Motor neuron (in vitro differentiated cells): ENCODE measurements around the gene SYCP2. TPM values are rescaled to one million over a fixed set of nuclear protein-coding genes. Genes with fewer than 3 reads are reported as not detected.

ENCODE experiments used
- ATAC-seq, 8 experiments: fragments of 200-7000 bp; cut with Tn5 transposase; replicated peaks in 6 of 8; 2 replicates each; pipeline ENCODE4 v1.8.0; 2021; ENCODE audit warnings: mild to moderate bottlenecking in 8 of 8, moderate library complexity in 8 of 8
- H3K27ac ChIP-seq, 2 donors: fragments of 250-450 bp; sonication (Bioruptor Pico); 2 replicates each; pipeline ENCODE4 v1.9.0; 2021; ENCODE audit warnings: antibody characterized with exemption in 2 of 2, mild to moderate bottlenecking in 2 of 2, moderate library complexity in 1 of 2
- H3K4me1 ChIP-seq, 2 donors: fragments of 250-450 bp; sonication (Bioruptor Pico); replicated peaks in 1 of 2; 2 replicates each; pipeline ENCODE4 v1.6.1; 2021; ENCODE audit warnings: antibody characterized with exemption in 2 of 2, mild to moderate bottlenecking in 2 of 2, moderate library complexity in 1 of 2
- H3K4me3 ChIP-seq, 5 donors: fragments of 250-450 bp; sonication (Bioruptor Pico); 2 replicates each; pipeline ENCODE4 v1.9.0; 2021; ENCODE audit warnings: antibody characterized with exemption in 5 of 5, mild to moderate bottlenecking in 5 of 5, moderate library complexity in 4 of 5
- whole genome bisulfite sequencing, 10 experiments: fragments of 450-650 bp; shearing (Covaris generic); methylation state at CpG; one replicate each; pipeline ENCODE4 v1.0.0; 2022; 5-methylcytosine and 5-hydroxymethylcytosine counted together
- in situ Hi-C, 9 experiments: fragments of 400-800 bp; cut with MboI; loops; one replicate each; pipeline ENCODE4 v1.15.0; 2021; ENCODE audit warnings: low sequenced_read_pairs in 9 of 9, low pct_unique_long_range_greater_than_20kb in 2 of 9; ENCODE audit not compliant: unreplicated experiment in 9 of 9
- total RNA-seq, 8 experiments: library from RNA; unstranded; fragments of 300-600 nt; gene quantifications; 2 replicates each; pipeline versions ENCODE4 v1.2.3 to v1.2.4, GENCODE V29; 2022

Gene SYCP2
- total RNA-seq, 8 experiments from 2014 or later, result 0.63 to 6.5 (median 1.7) TPM

DNA sequence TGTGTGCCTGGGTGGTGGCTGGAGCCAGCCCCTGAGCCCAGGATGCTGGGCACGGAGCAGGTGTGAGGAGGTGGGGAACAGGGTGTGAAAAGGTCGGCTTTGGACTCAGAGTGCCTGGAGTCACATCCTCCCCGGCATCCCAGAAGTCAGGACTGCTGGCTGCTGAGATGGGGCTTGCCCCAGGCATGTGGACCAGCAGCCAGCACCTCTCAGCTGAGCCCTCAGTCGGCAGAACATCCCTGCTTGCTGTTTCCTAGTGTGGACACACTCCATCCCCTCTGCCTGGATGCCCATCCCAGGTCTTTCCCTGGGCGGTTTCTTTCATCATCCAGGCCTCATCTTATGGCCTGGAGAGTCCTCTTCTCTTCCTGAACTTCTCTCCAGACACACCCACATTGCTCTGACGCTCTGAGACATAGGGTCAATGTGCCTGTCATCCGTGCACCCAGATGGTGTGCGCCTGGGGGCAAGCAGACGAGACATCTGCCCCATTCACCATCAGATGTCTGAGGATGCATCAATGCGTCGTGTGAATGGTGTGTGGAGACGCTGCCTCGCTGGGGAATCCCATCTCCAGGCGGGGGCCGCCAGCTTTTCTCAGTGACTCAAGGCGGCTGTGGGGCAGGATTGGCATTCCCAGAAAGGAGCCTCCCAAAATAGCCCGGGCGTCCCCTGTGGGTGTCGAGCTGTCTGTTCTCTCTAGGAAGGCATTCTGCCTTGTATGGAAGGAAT lies 104.2 kb downstream of the SYCP2 start:
- in situ Hi-C loops, result no loop called here
- Histone ChIP-seq H3K4me1 (peaks cover 0 to 8% of the 10 kb centered on the region in 2 donors), H3K4me3 (no peak overlapping the region), H3K27ac (no peak overlapping the region)
- peak in 2 of 8 experiments; percentile 25 to 49 for ATAC-seq
- 7 to 100% (median 77%) methylated on average over 1 to 6 of the region's 19 CpGs; no CpG with 5 or more reads in 3 of the 10 experiments for WGBS, 10 experiments

DNA sequence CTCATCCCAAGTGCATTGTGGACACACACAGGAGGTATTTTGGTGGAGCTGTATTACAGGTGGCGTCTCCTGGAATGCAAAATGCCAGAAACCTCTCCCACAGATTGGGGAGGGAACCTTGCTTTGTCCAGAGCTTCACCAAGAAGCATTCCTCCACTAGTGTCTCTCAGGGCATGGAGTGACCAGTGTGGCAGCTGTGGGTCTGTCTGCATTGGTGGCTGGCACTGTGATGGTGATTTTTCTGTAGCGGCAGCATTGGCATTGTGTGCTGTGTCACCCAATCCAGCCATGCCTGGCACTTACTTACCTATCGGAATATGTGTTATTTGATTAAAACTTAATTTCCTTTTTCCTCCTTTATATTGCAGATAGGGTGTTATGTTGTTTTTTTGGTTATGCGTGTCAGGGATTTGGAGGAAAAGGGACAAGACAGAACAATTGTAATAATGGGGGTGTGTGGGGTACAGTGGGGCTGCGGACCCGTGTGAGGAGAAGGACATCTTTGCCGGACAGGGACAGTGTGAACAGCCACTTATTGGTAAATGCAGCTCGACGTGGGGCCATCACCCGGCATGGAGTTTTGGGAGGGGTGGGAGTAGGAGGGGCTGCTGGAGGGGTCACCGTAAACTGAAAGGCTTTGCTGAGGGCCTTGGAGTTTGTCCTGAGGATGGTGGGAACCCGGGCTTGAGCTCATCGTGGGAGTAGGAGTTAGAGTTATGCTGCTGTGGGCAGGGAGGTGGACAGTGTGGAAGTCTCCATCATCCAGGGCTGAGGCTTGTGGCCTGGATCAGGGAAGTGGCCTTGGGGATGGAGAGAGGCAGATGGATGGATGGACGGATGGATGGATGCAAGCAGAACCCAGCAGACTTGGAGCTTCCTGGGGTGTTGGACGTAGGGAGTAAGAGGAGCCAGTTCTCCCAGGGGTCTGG lies 105.0 kb downstream of the SYCP2 start:
- Histone ChIP-seq H3K4me3 (no peak overlapping the region), H3K4me1 (peaks cover 0 to 8% of the 10 kb centered on the region in 2 donors), H3K27ac (no peak overlapping the region)
- no peak for ATAC-seq
- in situ Hi-C loops, result no loop called here
- WGBS, 10 experiments, result 0 to 100% (median 73%) methylated on average over 1 to 6 of the region's 15 CpGs; no CpG with 5 or more reads in 3 of the 10 experiments

DNA sequence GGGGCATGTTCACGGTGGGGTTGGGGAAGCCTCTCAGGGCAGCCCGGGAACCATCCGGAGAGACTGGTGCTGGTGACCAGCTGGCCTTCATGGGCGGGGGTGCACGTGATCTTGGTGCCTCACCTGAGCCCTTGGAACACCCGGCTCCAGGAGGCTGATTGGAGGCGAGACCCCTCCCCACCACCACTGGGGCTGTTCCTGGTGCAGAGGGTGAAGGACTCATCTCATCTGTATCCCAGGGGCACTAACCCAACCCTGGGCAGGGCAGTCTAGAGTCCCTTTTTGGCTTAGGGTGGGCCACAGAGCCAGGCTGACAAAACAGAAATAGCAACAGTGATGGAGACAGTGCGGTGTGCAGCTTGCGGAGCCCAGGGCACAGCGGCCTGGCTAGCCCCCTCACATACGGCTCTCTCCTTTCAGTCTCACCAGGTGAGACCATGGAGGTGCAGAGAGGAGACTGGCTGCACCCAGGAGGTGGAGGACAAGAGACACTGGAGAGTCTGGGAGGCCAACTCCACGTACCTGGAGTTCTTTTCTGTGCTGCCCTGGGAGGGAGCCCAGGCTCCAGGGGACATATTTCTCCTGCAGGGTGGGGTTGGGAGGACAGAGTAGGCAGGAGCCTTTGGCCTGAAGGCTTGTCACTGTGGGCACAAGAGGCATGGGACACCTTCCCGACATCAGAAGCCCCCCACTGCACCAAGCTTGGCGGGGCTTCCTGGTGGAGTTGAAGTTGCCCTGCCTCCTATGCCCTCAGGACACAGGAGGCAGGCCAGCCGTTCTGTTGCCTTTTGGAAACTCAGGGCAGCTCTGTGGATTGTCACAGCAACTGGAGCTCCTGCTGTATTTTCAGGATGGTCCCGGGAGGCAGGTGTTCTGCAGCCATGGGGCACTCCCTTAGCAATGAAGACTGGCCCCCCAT lies 106.0 kb downstream of the SYCP2 start:
- in situ Hi-C loops, result no loop called here
- ATAC-seq, result no peak
- WGBS, 10 experiments, result 0 to 80% (median 68%) methylated on average over 1 to 5 of the region's 16 CpGs; no CpG with 5 or more reads in 5 of the 10 experiments
- Histone ChIP-seq H3K4me1 (peaks cover 0 to 8% of the 10 kb centered on the region in 2 donors), H3K4me3 (no peak overlapping the region), H3K27ac (no peak overlapping the region)

DNA sequence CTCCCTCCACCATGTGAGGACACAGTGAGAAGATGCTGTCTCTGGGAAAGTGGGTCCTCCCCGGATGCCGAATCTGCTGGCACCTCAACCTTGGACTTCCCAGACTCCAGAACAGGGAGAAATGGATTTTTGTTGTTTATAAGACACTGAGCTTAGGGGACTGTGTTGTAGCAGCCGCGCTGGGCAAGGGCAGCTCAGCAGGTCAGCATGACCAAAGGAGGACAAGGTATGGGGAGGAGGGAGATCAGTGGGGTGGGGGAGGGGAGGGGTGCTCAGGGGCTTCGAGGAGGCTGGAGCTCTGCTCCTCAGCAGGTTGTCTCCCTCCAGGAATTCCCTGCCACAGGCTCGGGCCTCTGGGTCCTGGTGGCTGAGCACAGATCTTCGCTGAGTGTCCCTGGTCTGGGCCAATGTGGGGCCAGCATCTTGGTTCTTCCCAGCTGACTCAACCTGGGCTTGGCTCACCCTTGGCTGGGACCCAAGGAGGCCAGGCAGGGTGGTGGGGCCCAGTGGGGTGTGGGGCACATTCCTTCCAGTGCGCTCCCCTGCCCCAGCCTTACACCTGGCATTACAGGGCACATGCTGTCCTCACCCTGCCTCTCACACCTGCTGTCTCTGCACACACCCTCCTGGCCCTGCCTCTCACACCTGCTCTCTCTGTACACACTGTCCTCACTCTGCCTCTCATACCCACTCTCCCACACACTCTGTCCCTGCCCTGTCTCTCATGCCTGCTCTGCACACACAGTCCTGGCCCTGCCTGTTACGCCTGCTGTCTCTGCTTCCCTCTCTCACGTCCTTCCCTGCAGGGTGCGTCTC lies 107.3 kb downstream of the SYCP2 start:
- peak in 4 of 8 experiments; percentile 16 to 63 (median 44) for ATAC-seq
- H3K4me1 ChIP-seq, result no peaks in the 10 kb centered on the region
- WGBS, 10 experiments, result 59 to 80% (median 67%) methylated on average over 1 to 4 of the region's 11 CpGs; no CpG with 5 or more reads in 5 of the 10 experiments
- in situ Hi-C loops, result no loop called here
- H3K27ac ChIP-seq, result no peak overlapping the region
- no peak overlapping the region for H3K4me3 ChIP-seq

DNA sequence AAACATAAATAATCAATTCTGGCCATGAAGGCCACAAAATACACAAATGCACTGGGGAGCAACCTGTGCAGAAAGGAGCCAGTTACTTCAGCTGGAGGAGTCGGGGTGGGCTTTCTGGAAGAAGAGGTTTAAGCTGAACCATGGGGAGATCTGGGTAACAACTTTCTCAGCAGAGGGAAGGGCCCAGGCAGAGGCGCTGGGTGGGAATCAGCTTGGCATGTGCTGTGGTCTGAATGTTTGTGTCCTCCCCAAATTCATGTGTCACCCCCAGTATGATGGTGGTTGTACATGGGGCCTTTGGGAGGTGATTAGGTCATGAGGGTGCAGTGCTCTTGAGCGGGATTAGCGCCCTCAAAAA lies 107.9 kb downstream of the SYCP2 start:
- peaks cover under 1 to 4% of the 10 kb centered on the region in 2 donors for H3K4me1 ChIP-seq
- no peak for ATAC-seq
- no peak overlapping the region for H3K27ac ChIP-seq
- in situ Hi-C loops, result no loop called here
- H3K4me3 ChIP-seq, result no peak overlapping the region
- 0 to 100% (median 85%) methylated on average over 1 to 3 of the region's 4 CpGs; no CpG with 5 or more reads in 5 of the 10 experiments for WGBS, 10 experiments

DNA sequence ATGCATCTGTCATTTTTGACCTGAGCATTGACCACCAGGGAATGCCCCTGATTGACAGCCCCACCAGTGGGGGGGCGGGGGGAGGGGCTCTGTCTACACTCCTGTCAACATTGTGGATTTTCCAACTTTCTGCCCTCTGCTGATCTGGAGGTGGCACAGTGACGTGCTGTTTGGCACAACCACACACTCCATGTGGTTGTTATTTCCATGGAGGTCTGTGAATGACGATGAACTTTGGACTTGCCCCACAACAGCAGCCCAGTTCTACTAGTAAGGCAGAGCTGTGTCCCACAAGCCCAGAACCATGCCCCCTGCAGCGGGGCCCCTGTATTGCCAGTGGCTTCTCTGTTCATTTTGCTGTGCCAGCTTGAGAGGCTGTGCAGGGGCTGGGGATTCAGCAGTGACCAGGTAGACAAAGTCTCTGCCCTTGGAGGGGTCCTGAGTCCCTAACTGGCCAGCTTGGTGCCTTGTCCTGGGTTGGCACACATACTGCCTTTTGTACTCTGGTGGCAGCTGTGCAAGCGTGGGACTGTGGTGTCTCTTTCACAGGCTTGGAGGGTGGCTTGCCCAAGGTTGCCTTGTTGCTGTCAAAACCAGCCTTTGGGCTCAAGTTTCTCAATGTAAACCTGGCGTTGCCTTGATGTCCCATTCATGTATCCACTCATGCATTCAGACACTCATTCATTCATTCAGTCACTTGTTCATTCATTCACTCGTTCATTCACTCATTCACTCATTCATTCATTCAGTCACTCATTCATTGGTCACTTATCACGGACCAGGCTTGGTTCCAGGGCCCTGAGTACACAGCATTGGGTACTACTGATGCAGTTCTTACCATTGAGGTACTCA lies 108.5 kb downstream of the SYCP2 start:
- ATAC-seq, result no peak
- 0 to 86% (median 54%) methylated on average over 1 to 4 of the region's 8 CpGs for WGBS, 10 experiments
- H3K4me1 ChIP-seq, result peaks cover 6 to 10% of the 10 kb centered on the region in 2 donors
- H3K4me3 ChIP-seq, result no peak overlapping the region
- in situ Hi-C loops, result no loop called here
- H3K27ac ChIP-seq, result no peak overlapping the region

DNA sequence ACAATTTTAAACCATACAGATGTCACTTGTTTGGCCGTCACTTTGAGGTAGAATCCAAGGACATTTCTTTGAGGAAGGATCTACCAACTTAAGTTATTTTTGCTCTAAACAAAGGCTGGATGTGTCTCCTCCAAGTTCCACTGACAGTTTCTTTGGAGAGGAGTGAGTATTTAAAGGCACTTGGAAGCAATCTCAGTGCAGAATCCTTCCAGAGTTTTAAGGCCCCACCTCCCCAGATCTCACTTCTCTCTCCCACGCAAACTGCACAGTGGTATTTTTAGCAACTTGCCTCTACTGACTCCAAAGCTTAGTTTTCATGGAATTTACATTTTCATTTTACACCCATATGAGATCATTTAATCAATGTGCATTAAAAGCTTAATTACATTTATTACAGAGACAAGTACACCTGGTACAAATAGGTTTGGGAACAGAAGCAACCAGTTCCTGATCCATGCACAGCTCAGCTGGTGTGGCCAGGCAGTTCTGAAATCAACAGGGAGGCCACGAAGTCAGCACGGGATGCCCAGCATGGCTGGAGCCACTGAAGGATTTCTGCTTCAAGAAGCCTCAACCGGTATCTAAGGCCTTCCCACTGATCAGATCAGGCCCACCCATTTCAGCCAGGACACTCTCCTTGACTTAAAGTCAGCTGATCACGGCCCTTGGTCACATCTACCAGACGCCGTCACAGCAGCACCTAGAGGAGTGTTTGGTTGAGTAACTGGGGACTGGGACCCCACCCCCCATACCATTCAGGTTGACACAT lies 109.8 kb downstream of the SYCP2 start:
- 0 to 100% (median 73%) methylated on average over 1 to 6 of the region's 8 CpGs; no CpG with 5 or more reads in 3 of the 10 experiments for WGBS, 10 experiments
- no peak overlapping the region for H3K27ac ChIP-seq
- in situ Hi-C loops, result no loop called here

DNA sequence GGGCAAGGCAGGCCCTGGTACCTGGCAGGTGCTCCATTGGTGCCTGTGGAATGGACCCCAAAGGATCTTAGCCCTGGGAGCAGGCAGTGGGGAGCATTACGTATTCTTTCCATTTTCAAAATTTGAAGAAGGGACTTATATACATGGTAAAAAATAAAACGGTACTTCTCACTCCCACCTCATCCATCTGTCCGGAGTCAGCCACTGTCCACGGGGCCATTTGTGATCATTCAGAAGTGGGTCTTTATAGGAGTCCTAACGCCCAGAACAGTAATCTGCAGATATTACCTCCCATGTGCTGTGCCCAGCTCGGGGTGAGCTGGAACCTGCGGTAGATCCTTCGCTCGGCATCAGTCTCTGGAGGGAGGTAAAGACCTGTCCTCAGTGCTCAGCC lies 110.4 kb downstream of the SYCP2 start:
- in situ Hi-C loops, result no loop called here
- peaks cover 8 to 12% of the 10 kb centered on the region in 2 donors for H3K4me1 ChIP-seq
- ATAC-seq, result no peak
- 14 to 86% (median 80%) methylated on average over 1 to 8 of the region's 9 CpGs; no CpG with 5 or more reads in 3 of the 10 experiments for WGBS, 10 experiments
- no peak overlapping the region for H3K4me3 ChIP-seq
- H3K27ac ChIP-seq, result no peak overlapping the region

More for the DNA sequence above, 109.8 kb downstream of the SYCP2 start:
- Histone ChIP-seq H3K4me1 (peaks cover 8 to 12% of the 10 kb centered on the region in 2 donors), H3K4me3 (no peak overlapping the region)
- no peak for ATAC-seq

DNA sequence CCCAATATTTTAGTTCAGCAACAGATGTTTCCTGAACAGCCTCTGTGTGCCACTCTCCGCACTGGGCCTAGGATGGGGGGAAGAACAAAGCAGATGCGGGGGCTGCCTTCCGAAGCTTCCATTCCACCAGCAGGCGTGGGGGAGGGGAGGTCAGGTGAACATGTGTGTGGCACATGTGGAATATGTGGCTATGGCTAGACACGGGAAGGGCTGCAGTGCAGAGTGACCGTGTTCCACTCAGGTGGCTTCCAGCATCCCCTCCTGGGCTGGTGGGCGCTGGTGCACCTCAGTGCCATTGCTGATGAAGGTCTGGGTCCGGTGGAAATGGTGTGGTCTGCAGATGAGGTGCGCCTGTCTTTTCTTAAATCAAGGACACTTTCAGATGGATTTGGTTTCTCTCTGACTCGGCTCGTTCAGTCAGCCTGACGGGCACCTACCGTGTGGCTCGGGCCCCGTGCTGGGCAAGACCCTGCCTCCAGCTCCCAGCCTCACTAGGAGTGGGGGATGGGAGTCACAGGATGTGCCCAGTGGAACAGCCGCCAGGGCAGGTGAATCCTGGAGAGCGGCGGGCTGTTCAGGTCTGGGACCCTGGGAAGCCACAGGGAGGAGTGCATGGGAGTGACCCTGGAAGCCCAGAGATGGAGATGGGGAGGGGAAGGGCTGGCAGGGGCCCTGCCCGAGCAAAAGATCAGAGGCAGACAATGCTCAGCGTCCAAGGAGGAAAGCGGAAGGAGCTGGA lies 111.0 kb downstream of the SYCP2 start:
- peaks cover 8 to 12% of the 10 kb centered on the region in 2 donors for H3K4me1 ChIP-seq
- no peak overlapping the region for H3K4me3 ChIP-seq
- no peak for ATAC-seq
- H3K27ac ChIP-seq, result no peak overlapping the region
- in situ Hi-C loops, result no loop called here
- WGBS, 10 experiments, result 8 to 89% (median 76%) methylated on average over 2 to 6 of the region's 21 CpGs; no CpG with 5 or more reads in 4 of the 10 experiments

DNA sequence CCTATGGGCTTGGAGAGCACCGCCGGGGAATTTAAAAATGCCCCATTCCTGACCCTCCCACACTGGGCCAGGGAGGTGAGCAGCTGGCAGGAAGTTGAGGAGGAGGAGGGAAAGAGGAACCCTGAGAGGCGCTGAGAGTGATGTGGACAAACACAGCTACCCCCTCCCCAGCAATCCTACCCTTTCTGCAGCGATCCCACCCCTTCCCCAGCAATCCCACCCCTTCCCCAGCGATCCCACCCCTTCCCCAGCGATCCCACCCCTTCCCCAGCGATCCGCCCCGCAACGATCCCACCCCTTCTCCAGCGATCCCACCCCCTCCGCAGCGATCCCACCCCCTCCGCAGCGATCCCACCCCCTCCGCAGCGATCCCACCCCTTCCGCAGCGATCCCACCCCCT lies 111.6 kb downstream of the SYCP2 start:
- in situ Hi-C loops, result no loop called here
- 100% methylated on average over 1 of the region's 19 CpGs; no CpG with 5 or more reads in 9 of the 10 experiments for WGBS, 10 experiments
- peaks cover 8 to 12% of the 10 kb centered on the region in 2 donors for H3K4me1 ChIP-seq
- ATAC-seq, result no peak
- no peak overlapping the region for H3K4me3 ChIP-seq
- no peak overlapping the region for H3K27ac ChIP-seq
